Body of pancreas (tissue), 4 donors: ENCODE measurements around the gene LIN7B.

Source experiments
- CTCF ChIP-seq, 7 experiments: fragments of 450-650 bp in 4 of 7; fragments of 200-600 bp in 3 of 7; sonication (generic) in 3 of 7; IDR thresholded peaks; one replicate each; pipeline ENCODE4 v1.5.1; 2016 to 2019; ENCODE audit warnings: antibody characterized with exemption in 7 of 7
- POLR2A ChIP-seq, 3 donors: fragments of 450-650 bp; IDR thresholded peaks; one replicate each; pipeline ENCODE4 v1.6.1; 2016; ENCODE audit warnings: antibody characterized with exemption in 3 of 3, mild to moderate bottlenecking in 2 of 3

- peak; percentile 51 to 71 (median 63) for TF ChIP-seq CTCF (IDR thresholded peaks at IDR 0.05)
- no peak for TF ChIP-seq POLR2A (IDR thresholded peaks at IDR 0.05)
Measured at GRCh38 chr19:49106648-49107135, 7.5 kb upstream of the LIN7B start.
